Gastrocnemius medialis (tissue), 4 donors: ENCODE results near the gene COA8.

Source experiments
- CTCF ChIP-seq, 5 experiments: fragments of 450-650 bp in 3 of 5; fragments of 200-600 bp in 2 of 5; sonication (generic) in 2 of 5; IDR thresholded peaks in 4 of 5; conservative IDR thresholded peaks in 1 of 5; 1 replicate in 4 of 5; 2 replicates in 1 of 5; pipeline ENCODE4 v1.5.1; 2016 to 2019; ENCODE audit warnings: antibody characterized with exemption in 5 of 5, mild to moderate bottlenecking in 3 of 5, moderate library complexity in 3 of 5
- POLR2A ChIP-seq, 2 donors: fragments of 450-650 bp; IDR thresholded peaks; one replicate each; pipeline ENCODE4 v1.6.1; 2017; ENCODE audit warnings: antibody characterized with exemption in 2 of 2, mild to moderate bottlenecking in 2 of 2, moderate library complexity in 2 of 2

- TF ChIP-seq POLR2A (IDR thresholded peaks at IDR 0.05) (no peak), CTCF (IDR thresholded peaks at IDR 0.05 in 4 of 5, conservative IDR thresholded peaks at IDR 0.05 in 1 of 5) (no peak)
These were observed 4.5 kb upstream of the COA8 start for GRCh38 chr14:103558071-103558882.
